SJSA1 (cell line): ENCODE results near the gene COL21A1. TPM values are rescaled to one million over a fixed set of nuclear protein-coding genes. Genes with fewer than 3 reads are reported as not detected.
"Not testable (repeated sequence)": the region's sequence is repeated elsewhere in the genome, so short reads cannot be mapped to it uniquely, and the experiment has no call there.

Experiments
- DNase-seq, 2 experiments: peaks; one replicate each; pipeline ENCODE4 v3.0.0-alpha.2; 2015 to 2020; ENCODE audit warnings: low spot score in 2 of 2, low read depth in 1 of 2
- H3K27ac ChIP-seq: fragments of 250-450 bp; sonication (Bioruptor Pico); 2 replicates; pipeline ENCODE4 v1.5.1; 2020; ENCODE audit warnings: mild to moderate bottlenecking, moderate library complexity
- H3K27me3 ChIP-seq: fragments of 250-450 bp; sonication (Bioruptor Pico); replicated peaks from 2 replicates; pipeline ENCODE4 v1.5.1; 2020; ENCODE audit warnings: mild to moderate bottlenecking, moderate library complexity
- H3K36me3 ChIP-seq: fragments of 250-450 bp; sonication (Bioruptor Pico); 2 replicates; pipeline ENCODE4 v1.5.1; 2020; ENCODE audit warnings: mild to moderate bottlenecking
- H3K4me1 ChIP-seq: fragments of 250-450 bp; sonication (Bioruptor Pico); replicated peaks from 2 replicates; pipeline ENCODE4 v1.6.1; 2021; ENCODE audit warnings: mild to moderate bottlenecking
- H3K4me3 ChIP-seq: fragments of 250-450 bp; sonication (Bioruptor Pico); 2 replicates; pipeline ENCODE4 v1.5.1; 2020; ENCODE audit warnings: mild to moderate bottlenecking
- H3K9me3 ChIP-seq: fragments of 250-450 bp; sonication (Bioruptor Pico); replicated peaks from 2 replicates; pipeline ENCODE4 v1.5.1; 2020; ENCODE audit warnings: mild to moderate bottlenecking
- total RNA-seq: library from RNA; depleted of rRNA; stranded (reverse); fragments of >200 nt; shearing (Covaris generic); gene quantifications from 2 replicates; pipeline ENCODE4 v1.2.3, GENCODE V29; 2014

Gene COL21A1
- total RNA-seq, 1 experiment from 2014 or later: 12.6 TPM

- Histone ChIP-seq H3K27ac (no peak overlapping the region), H3K27me3 (no peaks in the 10 kb centered on the region), H3K9me3 (no peaks in the 10 kb centered on the region; the same call in 1 of the 2 replicates), H3K4me1 (peaks cover 4% of the 10 kb centered on the region; the same call in 1 of the 2 replicates), H3K4me3 (no peak overlapping the region), H3K36me3 (no peaks in the 10 kb centered on the region)
- DNase-seq: no peak
Observed at GRCh38 chr6:56263596-56264315, 16.4 kb upstream of the COL21A1 start.

- not testable (repeated sequence) for H3K9me3 ChIP-seq, H3K4me1 ChIP-seq, H3K27me3 ChIP-seq, H3K36me3 ChIP-seq, H3K27ac ChIP-seq, DNase-seq, H3K4me3 ChIP-seq
Observed at GRCh38 chr6:56260593-56260992, 13.2 kb upstream of the COL21A1 start.

- Histone ChIP-seq H3K27me3 (no peaks in the 10 kb centered on the region), H3K27ac (no peak overlapping the region), H3K4me1 (peaks cover 4% of the 10 kb centered on the region; the same call in 1 of the 2 replicates), H3K4me3 (no peak overlapping the region), H3K9me3 (no peaks in the 10 kb centered on the region; the same call in 1 of the 2 replicates), H3K36me3 (no peaks in the 10 kb centered on the region)
- DNase-seq: no peak
Observed at GRCh38 chr6:56259234-56260077, 12.1 kb upstream of the COL21A1 start.

- DNase-seq: no peak
- Histone ChIP-seq H3K36me3 (no peaks in the 10 kb centered on the region), H3K4me1 (peaks cover 4% of the 10 kb centered on the region; the same call in 1 of the 2 replicates), H3K27me3 (no peaks in the 10 kb centered on the region), H3K27ac (no peak overlapping the region), H3K9me3 (no peaks in the 10 kb centered on the region), H3K4me3 (no peak overlapping the region)
Observed at GRCh38 chr6:56255349-56255748, 8.0 kb upstream of the COL21A1 start.

- no peaks in the 10 kb centered on the region for H3K36me3 ChIP-seq
- no peak overlapping the region for H3K4me3 ChIP-seq
- no peaks in the 10 kb centered on the region for H3K9me3 ChIP-seq
- H3K4me1 ChIP-seq: no peaks in the 10 kb centered on the region
- no peak for DNase-seq
- no peak overlapping the region for H3K27ac ChIP-seq
- no peaks in the 10 kb centered on the region for H3K27me3 ChIP-seq
Observed at GRCh38 chr6:56250266-56250665, 2.9 kb upstream of the COL21A1 start.

- Histone ChIP-seq H3K9me3 (no peaks in the 10 kb centered on the region), H3K27ac (no peak overlapping the region), H3K27me3 (no peaks in the 10 kb centered on the region), H3K36me3 (no peaks in the 10 kb centered on the region), H3K4me1 (no peaks in the 10 kb centered on the region), H3K4me3 (no peak overlapping the region)
- no peak for DNase-seq
Observed at GRCh38 chr6:56247654-56248122, 308 bp upstream of the COL21A1 start.

- Histone ChIP-seq H3K4me1 (no peaks in the 10 kb centered on the region), H3K36me3 (no peaks in the 10 kb centered on the region), H3K27me3 (no peaks in the 10 kb centered on the region), H3K9me3 (no peaks in the 10 kb centered on the region), H3K27ac (no peak overlapping the region), H3K4me3 (no peak overlapping the region)
- no peak for DNase-seq
Observed at GRCh38 chr6:56246541-56246880, 869 bp downstream of the COL21A1 start.

GRCh38 chr6:56245903-56246351 is 1.5 kb downstream of the COL21A1 start:
- no peaks in the 10 kb centered on the region for H3K36me3 ChIP-seq
- no peaks in the 10 kb centered on the region for H3K4me1 ChIP-seq
- no peaks in the 10 kb centered on the region for H3K27me3 ChIP-seq
- no peak overlapping the region for H3K4me3 ChIP-seq
- no peaks in the 10 kb centered on the region for H3K9me3 ChIP-seq
- H3K27ac ChIP-seq: no peak overlapping the region
- DNase-seq: no peak

GRCh38 chr6:56244528-56245253 is 2.7 kb downstream of the COL21A1 start:
- DNase-seq: no peak
- no peaks in the 10 kb centered on the region for H3K36me3 ChIP-seq

GRCh38 chr6:56244089-56244488 is 3.3 kb downstream of the COL21A1 start:
- Histone ChIP-seq H3K27me3 (no peaks in the 10 kb centered on the region), H3K36me3 (no peaks in the 10 kb centered on the region), H3K27ac (no peak overlapping the region), H3K9me3 (no peaks in the 10 kb centered on the region), H3K4me1 (no peaks in the 10 kb centered on the region), H3K4me3 (no peak overlapping the region)
- DNase-seq: no peak

More at GRCh38 chr6:56244528-56245253, 2.7 kb downstream of the COL21A1 start:
- Histone ChIP-seq H3K27me3 (no peaks in the 10 kb centered on the region), H3K4me3 (no peak overlapping the region), H3K4me1 (no peaks in the 10 kb centered on the region), H3K9me3 (no peaks in the 10 kb centered on the region), H3K27ac (no peak overlapping the region)

- Histone ChIP-seq H3K9me3 (no peaks in the 10 kb centered on the region), H3K4me1 (no peaks in the 10 kb centered on the region), H3K4me3 (no peak overlapping the region), H3K36me3 (no peaks in the 10 kb centered on the region), H3K27ac (no peak overlapping the region), H3K27me3 (no peaks in the 10 kb centered on the region)
- DNase-seq: no peak
Observed at GRCh38 chr6:56243518-56244070, 3.8 kb downstream of the COL21A1 start.

- DNase-seq: no peak
- H3K36me3 ChIP-seq: no peaks in the 10 kb centered on the region
- H3K27ac ChIP-seq: no peak overlapping the region
Observed at GRCh38 chr6:56242346-56242745, 5.0 kb downstream of the COL21A1 start.

GRCh38 chr6:56241124-56241802 is 6.1 kb downstream of the COL21A1 start:
- no peak overlapping the region for H3K4me3 ChIP-seq
- H3K27me3 ChIP-seq: no peaks in the 10 kb centered on the region
- H3K36me3 ChIP-seq: no peaks in the 10 kb centered on the region
- no peaks in the 10 kb centered on the region for H3K4me1 ChIP-seq
- no peak overlapping the region for H3K27ac ChIP-seq
- no peak for DNase-seq
- no peaks in the 10 kb centered on the region for H3K9me3 ChIP-seq

More at GRCh38 chr6:56242346-56242745, 5.0 kb downstream of the COL21A1 start:
- Histone ChIP-seq H3K4me1 (no peaks in the 10 kb centered on the region), H3K27me3 (no peaks in the 10 kb centered on the region), H3K4me3 (no peak overlapping the region), H3K9me3 (no peaks in the 10 kb centered on the region)
